GM18502 (cell line): ENCODE data around the gene OR4D10.

ENCODE experiments used
- ATAC-seq: cut with Tn5 transposase; IDR thresholded peaks from one replicate; pipeline ENCODE4 v1.9.1; 2021; ENCODE audit warnings: mild to moderate bottlenecking; ENCODE audit not compliant: unreplicated experiment, poor library complexity

OR4D10 gene

DNA sequence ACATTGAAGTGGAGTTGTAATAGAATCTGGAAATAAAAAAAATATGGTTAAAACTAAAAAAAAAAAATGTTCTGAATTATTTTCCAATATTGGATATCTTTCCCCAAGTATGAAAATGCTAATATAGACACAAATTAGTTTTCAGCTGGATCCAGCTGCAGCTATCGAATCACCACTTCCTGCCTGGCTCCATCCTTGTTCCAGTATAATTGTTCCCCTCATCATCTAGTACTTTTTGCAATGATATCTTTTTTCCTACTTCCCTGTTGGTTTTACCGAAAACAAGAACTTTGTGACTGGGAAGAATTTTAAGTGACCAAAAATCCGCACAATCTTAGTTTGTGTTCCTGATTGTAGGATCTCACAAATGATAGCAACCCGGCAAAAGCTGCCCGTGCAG lies 47.6 kb downstream of the OR4D10 start:
- ATAC-seq: no peak

DNA sequence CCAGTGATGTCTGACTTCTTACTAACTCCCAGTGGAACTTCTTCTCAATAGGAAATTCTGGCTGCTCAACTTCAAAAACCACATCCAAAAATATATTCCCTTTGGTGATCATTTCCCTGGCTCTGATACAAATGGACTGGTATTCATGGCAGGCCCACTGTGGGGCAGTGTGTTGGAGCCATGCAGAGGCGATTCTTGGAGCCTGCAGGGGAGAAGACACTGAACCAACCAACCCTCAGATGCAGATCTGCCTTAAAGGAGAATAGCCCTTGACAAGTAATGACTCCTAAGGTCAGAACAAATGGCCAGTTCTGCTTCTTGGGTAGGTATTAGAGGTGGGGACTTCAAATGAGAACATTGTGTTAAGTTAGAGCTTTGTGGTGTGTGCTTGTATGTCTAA lies 50.4 kb downstream of the OR4D10 start:
- ATAC-seq: no peak

DNA sequence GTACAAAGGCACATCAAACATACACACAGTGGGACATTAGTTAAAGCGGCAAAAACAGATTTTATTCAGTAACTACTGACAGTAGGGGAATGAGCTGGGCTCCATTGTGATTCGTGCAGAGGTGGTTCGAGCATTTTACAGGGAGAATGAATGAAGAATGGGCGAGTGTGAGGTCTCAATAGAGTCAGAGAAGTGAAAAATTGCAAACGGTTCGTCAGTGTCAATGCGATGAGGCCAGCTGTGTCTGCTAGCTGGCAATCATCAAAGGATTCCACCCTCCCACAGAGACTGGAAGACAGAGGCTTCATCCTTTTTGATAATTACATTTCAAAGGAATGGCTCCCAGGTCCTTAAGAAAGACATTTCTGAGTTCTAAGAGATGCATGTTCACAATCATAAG lies 55.6 kb downstream of the OR4D10 start:
- ATAC-seq: no peak
